A549 (cell line): ENCODE results near the gene KCNIP4. TPM values are rescaled to one million over a fixed set of nuclear protein-coding genes. Genes with fewer than 3 reads are reported as not detected.

ENCODE experiments used
- ATAC-seq, 2 experiments: fragments of 200-7000 bp in 1 of 2; fragments of >200 bp in 1 of 2; cut with Nextera tagmentation in 1 of 2; cut with Tn5 transposase in 1 of 2; 3 replicates each; pipeline versions ENCODE4 v1.8.0 to v1.9.1; 2018 to 2020; ENCODE audit warnings: mild to moderate bottlenecking in 1 of 2, moderate library complexity in 1 of 2
- CTCF ChIA-PET: fragments of 300-600 bp; sonication (Branson Sonifier 250); formaldehyde crosslinking; extraction: SDS; loops from one replicate; lab custom pipeline; 2021; ENCODE audit warnings: antibody characterized with exemption, inconsistent platforms; lab: Yijun Ruan, JAX
- POLR2A ChIA-PET: fragments of 350-600 bp; formaldehyde crosslinking; extraction: SDS; loops from one replicate; lab custom pipeline; 2021; ENCODE audit warnings: antibody characterized with exemption, inconsistent platforms; lab: Yijun Ruan, JAX
- DNase-seq, 2 experiments: peaks; one replicate each; pipeline versions ENCODE4 v3.0.0 to v3.0.0-alpha.2; 2011 to 2016; ENCODE audit warnings: low read depth in 1 of 2, low spot score in 1 of 2
- FAIRE-seq: peaks from 2 replicates; lab custom pipeline; 2011; peaks lifted over from hg19 to GRCh38; lab: Jason Lieb, UNC
- H3K27ac ChIP-seq, 2 experiments: fragments of >200 bp; sonication (Bioruptor Twin); formaldehyde crosslinking; 3 replicates each; pipeline ENCODE4 v1.5.1; 2016 to 2017
- H3K4me1 ChIP-seq: fragments of >200 bp; sonication (Bioruptor Twin); formaldehyde crosslinking; 3 replicates; pipeline ENCODE4 v1.6.1; 2016
- H3K4me2 ChIP-seq: fragments of >200 bp; sonication (Bioruptor Twin); formaldehyde crosslinking; 3 replicates; pipeline ENCODE4 v1.6.1; 2016
- H3K4me3 ChIP-seq: fragments of >200 bp; sonication (Bioruptor Twin); formaldehyde crosslinking; 3 replicates; pipeline ENCODE4 v1.5.1; 2016
- H3K9me3 ChIP-seq: fragments of >200 bp; sonication (Bioruptor Twin); formaldehyde crosslinking; 3 replicates; pipeline ENCODE4 v1.6.1; 2016
- BHLHE40 ChIP-seq: IDR thresholded peaks from 2 replicates; pipeline ENCODE4 v1.6.1; 2012; ENCODE audit warnings: low read depth, low read length, inconsistent platforms
- CBX2 ChIP-seq: fragments of 200-600 bp; sonication (generic); IDR thresholded peaks from 2 replicates; pipeline ENCODE4 v1.6.1; 2016; ENCODE audit warnings: low read depth, mild to moderate bottlenecking, borderline replicate concordance
- CEBPB ChIP-seq, 2 experiments: fragments of >200 bp in 1 of 2; sonication (Bioruptor Twin) in 1 of 2; formaldehyde crosslinking in 1 of 2; IDR thresholded peaks; 2 replicates each; pipeline ENCODE4 v1.6.1; 2012 to 2016
- CHD4 ChIP-seq: fragments of 200-600 bp; sonication (generic); IDR thresholded peaks from 2 replicates; pipeline ENCODE4 v1.6.1; 2016; ENCODE audit warnings: antibody characterized with exemption, mild to moderate bottlenecking, borderline replicate concordance
- EHF ChIP-seq: fragments of 250-450 bp; sonication (Bioruptor Pico); IDR thresholded peaks from 2 replicates; pipeline ENCODE4 v1.5.0; 2020; ENCODE audit warnings: mild to moderate bottlenecking
- ESRRA ChIP-seq: fragments of 150-350 bp; IDR thresholded peaks from 2 replicates; pipeline ENCODE4 v1.6.1; 2014; ENCODE audit warnings: mild to moderate bottlenecking, low read length, borderline replicate concordance
- HOXA7 ChIP-seq: fragments of 250-450 bp; sonication (Bioruptor Pico); IDR thresholded peaks from 2 replicates; pipeline ENCODE4 v1.5.0; 2020; ENCODE audit warnings: mild to moderate bottlenecking, moderate library complexity
- HOXB13 ChIP-seq: fragments of 250-450 bp; sonication (Bioruptor Pico); IDR thresholded peaks from 2 replicates; pipeline ENCODE4 v1.5.0; 2020; ENCODE audit warnings: low read depth, mild to moderate bottlenecking, moderate library complexity
- KDM5A ChIP-seq: fragments of 200-600 bp; sonication (generic); IDR thresholded peaks from 2 replicates; pipeline ENCODE4 v1.6.1; 2016; ENCODE audit warnings: antibody characterized with exemption, mild to moderate bottlenecking
- MAFK ChIP-seq: fragments of 450-650 bp; IDR thresholded peaks from 2 replicates; pipeline ENCODE4 v1.6.1; 2014; ENCODE audit not compliant: partially characterized antibody
- NFE2L2 ChIP-seq: fragments of 150-350 bp; conservative IDR thresholded peaks from 2 replicates; pipeline ENCODE4 v1.6.1; 2014; ENCODE audit warnings: low read length
- NPAS2 ChIP-seq: fragments of 250-450 bp; sonication (Bioruptor Pico); IDR thresholded peaks from 2 replicates; pipeline ENCODE4 v1.8.0; 2022; ENCODE audit warnings: mild to moderate bottlenecking, moderate library complexity, borderline replicate concordance
- PHF8 ChIP-seq: fragments of 200-600 bp; sonication (generic); IDR thresholded peaks from 2 replicates; pipeline ENCODE4 v1.6.1; 2016; ENCODE audit warnings: low read depth, mild to moderate bottlenecking, antibody characterized with exemption, moderate library complexity, borderline replicate concordance
- POLR2A ChIP-seq: IDR thresholded peaks from 2 replicates; pipeline ENCODE4 v1.6.1; 2012; ENCODE audit warnings: mild to moderate bottlenecking, low read length
- RCOR1 ChIP-seq: fragments of 150-350 bp; IDR thresholded peaks from 2 replicates; pipeline ENCODE4 v1.6.1; 2014; ENCODE audit warnings: antibody characterized with exemption, low read length, low read depth
- RFX5 ChIP-seq: fragments of 450-650 bp; IDR thresholded peaks from 2 replicates; pipeline ENCODE4 v1.7.1; 2014; ENCODE audit warnings: antibody characterized with exemption, mild to moderate bottlenecking, moderate library complexity
- RNF2 ChIP-seq: fragments of 200-600 bp; sonication (generic); IDR thresholded peaks from 2 replicates; pipeline ENCODE4 v1.6.1; 2016; ENCODE audit warnings: low read depth, mild to moderate bottlenecking, antibody characterized with exemption, moderate library complexity, borderline replicate concordance
- TFCP2L1 ChIP-seq: fragments of 250-450 bp; sonication (Bioruptor Pico); IDR thresholded peaks from 2 replicates; pipeline ENCODE4 v1.5.0; 2021; ENCODE audit warnings: mild to moderate bottlenecking
- TP53 ChIP-seq: fragments of 250-450 bp; sonication (Bioruptor Pico); IDR thresholded peaks from 2 replicates; pipeline ENCODE4 v1.5.0; 2021; ENCODE audit warnings: mild to moderate bottlenecking, moderate library complexity
- ZFP36 ChIP-seq: fragments of 450-650 bp; IDR thresholded peaks from 2 replicates; pipeline ENCODE4 v1.6.1; 2014; ENCODE audit warnings: borderline replicate concordance; ENCODE audit not compliant: partially characterized antibody
- ZSCAN20 ChIP-seq: fragments of 250-450 bp; sonication (Bioruptor Pico); IDR thresholded peaks from 2 replicates; pipeline ENCODE4 v1.8.0; 2022; ENCODE audit warnings: mild to moderate bottlenecking, moderate library complexity
- WGBS: methylation state at CpG from one replicate; pipeline ENCODE4 v1.1.6; 2017; ENCODE audit errors: missing lambda C conversion rate; 5-methylcytosine and 5-hydroxymethylcytosine counted together
- polyA plus RNA-seq, 4 experiments: library from polyadenylated mRNA; depleted of rRNA in 3 of 4; stranded (reverse); fragments of >200 nt; fragmentation: RNase III in 1 of 4; extraction: RNeasy Plus Mini Kit Qiagen cat#74134 plus additional on column Dnase treatment in 1 of 4; gene quantifications; 2 replicates in 3 of 4; 3 replicates in 1 of 4; pipeline ENCODE4 v1.2.3, GENCODE V29; 2011 to 2017
- TF ChIP-seq, protein P1 (sequence below): fragments of >200 bp; sonication (Bioruptor Twin); formaldehyde crosslinking; IDR thresholded peaks from 3 replicates; pipeline ENCODE4 v1.5.1; 2016
- TF ChIP-seq, protein P2 (sequence below): fragments of 200-600 bp; sonication (generic); IDR thresholded peaks from 2 replicates; pipeline ENCODE4 v1.6.1; 2016; ENCODE audit warnings: antibody characterized with exemption, mild to moderate bottlenecking, moderate library complexity
- TF ChIP-seq, protein P3 (sequence below): fragments of >200 bp; sonication (Bioruptor Twin); formaldehyde crosslinking; IDR thresholded peaks from 3 replicates; pipeline ENCODE4 v1.6.1; 2016
- TF ChIP-seq, protein P4 (sequence below): fragments of 150-350 bp; IDR thresholded peaks from 2 replicates; pipeline ENCODE4 v1.6.1; 2014; ENCODE audit warnings: low read depth, mild to moderate bottlenecking, low read length
- TF ChIP-seq, protein P5 (sequence below): fragments of 250-450 bp; sonication (Bioruptor Pico); IDR thresholded peaks from 2 replicates; pipeline ENCODE4 v1.5.0; 2020; ENCODE audit warnings: low read depth, mild to moderate bottlenecking, moderate library complexity
- TF ChIP-seq, protein P6 (sequence below): fragments of 450-650 bp; IDR thresholded peaks from 2 replicates; pipeline ENCODE4 v1.6.1; 2014; ENCODE audit warnings: antibody characterized with exemption
- TF ChIP-seq, protein P7 (sequence below): fragments of >200 bp; sonication (Bioruptor Twin); formaldehyde crosslinking; IDR thresholded peaks from 2 replicates; pipeline ENCODE4 v1.6.1; 2016

KCNIP4 gene
- polyA plus RNA-seq, 2 of the 4 experiments (the other 2 are of a cell fraction): not detected

DNA sequence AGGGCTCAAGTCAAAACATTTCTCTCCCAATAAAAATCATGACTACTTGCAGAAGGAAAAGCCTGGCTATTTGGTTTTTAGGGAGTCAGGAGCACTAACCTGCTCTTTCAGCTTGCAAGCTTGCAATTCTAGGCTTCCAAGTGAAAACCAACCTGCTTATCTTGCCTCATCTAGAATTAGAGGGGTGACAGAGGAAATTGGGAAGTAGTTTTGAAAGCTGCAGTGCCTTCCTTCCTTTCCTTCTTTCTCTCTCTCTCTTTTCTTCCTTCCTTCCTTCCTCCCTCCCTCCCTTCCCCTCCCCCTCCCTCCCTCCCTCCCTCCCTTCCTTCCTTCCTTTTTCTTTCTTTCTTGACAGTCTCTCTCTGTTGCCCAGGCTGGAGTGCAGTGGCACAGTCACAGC lies 417.5 kb downstream of the KCNIP4 start:
- H3K9me3 ChIP-seq: no peaks in the 10 kb centered on the region
- ChIA-PET POLR2A (no interaction called here), CTCF (no interaction called here)
- no peak overlapping the region for H3K4me3 ChIP-seq
- DNase-seq: no peak
- TF ChIP-seq ESRRA (no peak), CHD4 (no peak), NPAS2 (no peak), RFX5 (no peak), ZSCAN20 (CRISPR knock-in tag) (no peak), ZFP36 (no peak), CEBPB (IDR thresholded peaks at IDR 0.05) (no peak), PHF8 (no peak), BHLHE40 (no peak), TFCP2L1 (CRISPR knock-in tag) (no peak), MAFK (no peak)
- TF ChIP-seq, protein P1, sequence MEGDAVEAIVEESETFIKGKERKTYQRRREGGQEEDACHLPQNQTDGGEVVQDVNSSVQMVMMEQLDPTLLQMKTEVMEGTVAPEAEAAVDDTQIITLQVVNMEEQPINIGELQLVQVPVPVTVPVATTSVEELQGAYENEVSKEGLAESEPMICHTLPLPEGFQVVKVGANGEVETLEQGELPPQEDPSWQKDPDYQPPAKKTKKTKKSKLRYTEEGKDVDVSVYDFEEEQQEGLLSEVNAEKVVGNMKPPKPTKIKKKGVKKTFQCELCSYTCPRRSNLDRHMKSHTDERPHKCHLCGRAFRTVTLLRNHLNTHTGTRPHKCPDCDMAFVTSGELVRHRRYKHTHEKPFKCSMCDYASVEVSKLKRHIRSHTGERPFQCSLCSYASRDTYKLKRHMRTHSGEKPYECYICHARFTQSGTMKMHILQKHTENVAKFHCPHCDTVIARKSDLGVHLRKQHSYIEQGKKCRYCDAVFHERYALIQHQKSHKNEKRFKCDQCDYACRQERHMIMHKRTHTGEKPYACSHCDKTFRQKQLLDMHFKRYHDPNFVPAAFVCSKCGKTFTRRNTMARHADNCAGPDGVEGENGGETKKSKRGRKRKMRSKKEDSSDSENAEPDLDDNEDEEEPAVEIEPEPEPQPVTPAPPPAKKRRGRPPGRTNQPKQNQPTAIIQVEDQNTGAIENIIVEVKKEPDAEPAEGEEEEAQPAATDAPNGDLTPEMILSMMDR: no peak
- TF ChIP-seq, protein P2, sequence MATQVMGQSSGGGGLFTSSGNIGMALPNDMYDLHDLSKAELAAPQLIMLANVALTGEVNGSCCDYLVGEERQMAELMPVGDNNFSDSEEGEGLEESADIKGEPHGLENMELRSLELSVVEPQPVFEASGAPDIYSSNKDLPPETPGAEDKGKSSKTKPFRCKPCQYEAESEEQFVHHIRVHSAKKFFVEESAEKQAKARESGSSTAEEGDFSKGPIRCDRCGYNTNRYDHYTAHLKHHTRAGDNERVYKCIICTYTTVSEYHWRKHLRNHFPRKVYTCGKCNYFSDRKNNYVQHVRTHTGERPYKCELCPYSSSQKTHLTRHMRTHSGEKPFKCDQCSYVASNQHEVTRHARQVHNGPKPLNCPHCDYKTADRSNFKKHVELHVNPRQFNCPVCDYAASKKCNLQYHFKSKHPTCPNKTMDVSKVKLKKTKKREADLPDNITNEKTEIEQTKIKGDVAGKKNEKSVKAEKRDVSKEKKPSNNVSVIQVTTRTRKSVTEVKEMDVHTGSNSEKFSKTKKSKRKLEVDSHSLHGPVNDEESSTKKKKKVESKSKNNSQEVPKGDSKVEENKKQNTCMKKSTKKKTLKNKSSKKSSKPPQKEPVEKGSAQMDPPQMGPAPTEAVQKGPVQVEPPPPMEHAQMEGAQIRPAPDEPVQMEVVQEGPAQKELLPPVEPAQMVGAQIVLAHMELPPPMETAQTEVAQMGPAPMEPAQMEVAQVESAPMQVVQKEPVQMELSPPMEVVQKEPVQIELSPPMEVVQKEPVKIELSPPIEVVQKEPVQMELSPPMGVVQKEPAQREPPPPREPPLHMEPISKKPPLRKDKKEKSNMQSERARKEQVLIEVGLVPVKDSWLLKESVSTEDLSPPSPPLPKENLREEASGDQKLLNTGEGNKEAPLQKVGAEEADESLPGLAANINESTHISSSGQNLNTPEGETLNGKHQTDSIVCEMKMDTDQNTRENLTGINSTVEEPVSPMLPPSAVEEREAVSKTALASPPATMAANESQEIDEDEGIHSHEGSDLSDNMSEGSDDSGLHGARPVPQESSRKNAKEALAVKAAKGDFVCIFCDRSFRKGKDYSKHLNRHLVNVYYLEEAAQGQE: no peak
- TF ChIP-seq, protein P3, sequence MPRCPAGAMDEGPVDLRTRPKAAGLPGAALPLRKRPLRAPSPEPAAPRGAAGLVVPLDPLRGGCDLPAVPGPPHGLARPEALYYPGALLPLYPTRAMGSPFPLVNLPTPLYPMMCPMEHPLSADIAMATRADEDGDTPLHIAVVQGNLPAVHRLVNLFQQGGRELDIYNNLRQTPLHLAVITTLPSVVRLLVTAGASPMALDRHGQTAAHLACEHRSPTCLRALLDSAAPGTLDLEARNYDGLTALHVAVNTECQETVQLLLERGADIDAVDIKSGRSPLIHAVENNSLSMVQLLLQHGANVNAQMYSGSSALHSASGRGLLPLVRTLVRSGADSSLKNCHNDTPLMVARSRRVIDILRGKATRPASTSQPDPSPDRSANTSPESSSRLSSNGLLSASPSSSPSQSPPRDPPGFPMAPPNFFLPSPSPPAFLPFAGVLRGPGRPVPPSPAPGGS: no peak
- TF ChIP-seq, protein P4, sequence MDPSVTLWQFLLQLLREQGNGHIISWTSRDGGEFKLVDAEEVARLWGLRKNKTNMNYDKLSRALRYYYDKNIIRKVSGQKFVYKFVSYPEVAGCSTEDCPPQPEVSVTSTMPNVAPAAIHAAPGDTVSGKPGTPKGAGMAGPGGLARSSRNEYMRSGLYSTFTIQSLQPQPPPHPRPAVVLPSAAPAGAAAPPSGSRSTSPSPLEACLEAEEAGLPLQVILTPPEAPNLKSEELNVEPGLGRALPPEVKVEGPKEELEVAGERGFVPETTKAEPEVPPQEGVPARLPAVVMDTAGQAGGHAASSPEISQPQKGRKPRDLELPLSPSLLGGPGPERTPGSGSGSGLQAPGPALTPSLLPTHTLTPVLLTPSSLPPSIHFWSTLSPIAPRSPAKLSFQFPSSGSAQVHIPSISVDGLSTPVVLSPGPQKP: no peak
- TF ChIP-seq, all 56 proteins: peak for 0
- FAIRE-seq: no peak
- no peak for ATAC-seq
- Histone ChIP-seq H3K4me2 (no peak overlapping the region), H3K4me1 (no peaks in the 10 kb centered on the region), H3K27ac (no peak overlapping the region)

DNA sequence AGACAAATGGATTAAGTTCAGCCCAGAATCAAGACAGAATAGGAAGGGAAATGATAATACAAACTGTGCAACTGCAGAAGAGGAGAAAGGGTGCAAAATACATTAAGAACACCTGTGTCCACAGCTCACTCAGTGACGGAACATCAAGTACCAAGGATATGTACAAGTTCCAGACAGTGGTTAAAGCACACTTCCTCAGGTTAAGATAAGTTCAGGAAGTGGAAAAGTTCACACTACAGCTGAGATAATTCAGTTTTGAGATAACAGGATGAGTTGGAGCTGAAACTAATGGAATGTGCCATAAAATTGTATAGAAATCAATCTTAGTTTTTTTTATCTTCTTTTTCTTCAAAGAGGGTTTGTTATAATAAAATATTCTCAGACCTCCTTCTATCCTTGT lies 419.4 kb downstream of the KCNIP4 start:
- WGBS: 12% methylated on average over 1 of the region's 1 CpG
- ATAC-seq: no peak
- CTCF ChIA-PET: no interaction called here
- TF ChIP-seq KDM5A: no peak
- no peak for TF ChIP-seq NFE2L2
- no peak for TF ChIP-seq RCOR1
- TF ChIP-seq RNF2: no peak
- TF ChIP-seq, protein P5, sequence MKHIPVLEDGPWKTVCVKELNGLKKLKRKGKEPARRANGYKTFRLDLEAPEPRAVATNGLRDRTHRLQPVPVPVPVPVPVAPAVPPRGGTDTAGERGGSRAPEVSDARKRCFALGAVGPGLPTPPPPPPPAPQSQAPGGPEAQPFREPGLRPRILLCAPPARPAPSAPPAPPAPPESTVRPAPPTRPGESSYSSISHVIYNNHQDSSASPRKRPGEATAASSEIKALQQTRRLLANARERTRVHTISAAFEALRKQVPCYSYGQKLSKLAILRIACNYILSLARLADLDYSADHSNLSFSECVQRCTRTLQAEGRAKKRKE (CRISPR knock-in tag): no peak
- TF ChIP-seq HOXA7: no peak
- no peak for TF ChIP-seq EHF
- no peak for TF ChIP-seq MAFK
- no peak for TF ChIP-seq POLR2A
- TF ChIP-seq, protein P6, sequence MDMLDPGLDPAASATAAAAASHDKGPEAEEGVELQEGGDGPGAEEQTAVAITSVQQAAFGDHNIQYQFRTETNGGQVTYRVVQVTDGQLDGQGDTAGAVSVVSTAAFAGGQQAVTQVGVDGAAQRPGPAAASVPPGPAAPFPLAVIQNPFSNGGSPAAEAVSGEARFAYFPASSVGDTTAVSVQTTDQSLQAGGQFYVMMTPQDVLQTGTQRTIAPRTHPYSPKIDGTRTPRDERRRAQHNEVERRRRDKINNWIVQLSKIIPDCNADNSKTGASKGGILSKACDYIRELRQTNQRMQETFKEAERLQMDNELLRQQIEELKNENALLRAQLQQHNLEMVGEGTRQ: no peak
- TF ChIP-seq CBX2: no peak
- no peak for TF ChIP-seq TP53 (CRISPR knock-in tag)
- TF ChIP-seq HOXB13 (CRISPR knock-in tag): no peak
- TF ChIP-seq NPAS2: no peak
- no peak for TF ChIP-seq BHLHE40
- TF ChIP-seq, protein P7, sequence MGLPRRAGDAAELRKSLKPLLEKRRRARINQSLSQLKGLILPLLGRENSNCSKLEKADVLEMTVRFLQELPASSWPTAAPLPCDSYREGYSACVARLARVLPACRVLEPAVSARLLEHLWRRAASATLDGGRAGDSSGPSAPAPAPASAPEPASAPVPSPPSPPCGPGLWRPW: no peak

More for the DNA sequence above, 419.4 kb downstream of the KCNIP4 start:
- Histone ChIP-seq H3K27ac (no peak overlapping the region), H3K4me3 (no peak overlapping the region), H3K4me1 (no peaks in the 10 kb centered on the region), H3K9me3 (no peaks in the 10 kb centered on the region), H3K4me2 (no peak overlapping the region)
- no peak for FAIRE-seq
- POLR2A ChIA-PET: no interaction called here
- no peak for DNase-seq
